ENCODE results near the gene C17orf67. TPM values are rescaled to one million over a fixed set of nuclear protein-coding genes. Genes with fewer than 3 reads are reported as not detected.

Gene C17orf67
- total and polyA plus RNA-seq, 2 of the 8 experiments (the other 6 are each of a cell fraction or from before 2014, with no cell fraction given): 0.67 to 2.2 TPM

- H3K23ac ChIP-seq (ENCODE audit: insufficient read length): no peak overlapping the region
- H2BK120ac ChIP-seq (replicated peaks; ENCODE audit: low read depth, low read length): no peak overlapping the region
- peaks cover 0 to 6% (median 4%) of the 10 kb centered on the region in 4 experiments; a peak in 5 of 7 replicates for H3K4me1 ChIP-seq (replicated peaks in 1 of 4; ENCODE audit: control insufficient read depth in 3 of 4, insufficient read depth in 4 of 4, low read length in 3 of 4)
- H4K8ac ChIP-seq (ENCODE audit: extremely low read depth, insufficient read depth, low read length): no peak overlapping the region
- H3K27me3 ChIP-seq (replicated peaks in 1 of 4; ENCODE audit: control insufficient read depth in 3 of 4, extremely low read depth in 1 of 4, insufficient read depth in 3 of 4, low read length in 3 of 4): peaks cover 0 to 8% (median 4%) of the 10 kb centered on the region in 4 experiments; a peak in 5 of 7 replicates
- H3K9ac ChIP-seq (replicated peaks in 1 of 4; ENCODE audit: extremely low read depth in 1 of 4, low read depth in 3 of 4, low read length in 3 of 4): no peak overlapping the region
- H3K27ac ChIP-seq (ENCODE audit: low read depth, low read length): no peak overlapping the region
- no peak overlapping the region for H2AK5ac ChIP-seq (ENCODE audit: low read depth, low read length)
- no peak overlapping the region for H4K5ac ChIP-seq (ENCODE audit: insufficient read length, low read depth, low read length)
- CTCF ChIA-PET (ENCODE audit: partially characterized antibody): no interaction called here
- no peak overlapping the region for H3K56ac ChIP-seq (replicated peaks; ENCODE audit: insufficient read length, low read depth, low read length)
- no peak overlapping the region for H3K4me3 ChIP-seq (ENCODE audit: extremely low read depth in 1 of 4, insufficient read depth in 2 of 4, low read depth in 3 of 4, low read length in 4 of 4)
- H4K91ac ChIP-seq (replicated peaks; ENCODE audit: insufficient read length, low read length): no peak overlapping the region
- no peak overlapping the region for H3K14ac ChIP-seq (ENCODE audit: insufficient read length)
- H4K20me1 ChIP-seq (replicated peaks in 1 of 2; ENCODE audit: control insufficient read depth in 1 of 2, insufficient read depth in 2 of 2, low read length in 2 of 2): peaks cover 0 to 2% of the 10 kb centered on the region in 2 experiments
- H3K23me2 ChIP-seq (ENCODE audit: low read depth, low read length): peaks cover 10% of the 10 kb centered on the region
- H2BK12ac ChIP-seq (ENCODE audit: low read depth, low read length): no peak overlapping the region
- no peak overlapping the region for H2BK15ac ChIP-seq (ENCODE audit: low read length)
- POLR2A ChIA-PET (ENCODE audit: partially characterized antibody): no interaction called here
- no peak overlapping the region for H3K18ac ChIP-seq (ENCODE audit: extremely low read depth, low read length)
- TF ChIP-seq EP300 (IDR thresholded peaks at IDR 0.05; ENCODE audit: borderline replicate concordance in 1 of 2, low read depth in 2 of 2, low read length in 2 of 2) (no peak), SP4 (IDR thresholded peaks at IDR 0.05; ENCODE audit: low read length) (no peak)
- no peak for FAIRE-seq
- 0 out of 8 replicates have a peak, but pooled peaks cover 0 to 3% (median 0%) of the 10 kb centered on the region in 4 experiments for H3K36me3 ChIP-seq (ENCODE audit: control insufficient read depth in 2 of 4, insufficient read depth in 4 of 4, low read length in 3 of 4)
- no peak overlapping the region for H2AFZ ChIP-seq (ENCODE audit: low read length)
- H2BK5ac ChIP-seq (ENCODE audit: low read depth, low read length): no peak overlapping the region
- WGBS, 2 experiments (ENCODE audit: extremely low coverage in 1 of 2, insufficient coverage in 1 of 2, insufficient read length in 1 of 2, insufficient replicate concordance in 2 of 2, low coverage in 1 of 2, low lambda C conversion rate in 2 of 2, missing lambda C conversion rate in 1 of 2): 91% methylated on average over 3 of the region's 3 CpGs; no CpG with 5 or more reads in 1 of the 2 experiments
- no peaks in the 10 kb centered on the region for H3K9me3 ChIP-seq (ENCODE audit: insufficient read depth in 2 of 2, low read depth in 1 of 2, low read length in 1 of 2)
- no peak overlapping the region for H2BK20ac ChIP-seq (ENCODE audit: low read length)
- H3K4ac ChIP-seq (replicated peaks; ENCODE audit: insufficient read length, low read depth, low read length): no peak overlapping the region
- no peak for DNase-seq (ENCODE audit: low read depth in 1 of 2, low spot score in 2 of 2)
- H3K79me1 ChIP-seq (ENCODE audit: low read depth, low read length): no peaks in the 10 kb centered on the region
- H3K79me2 ChIP-seq (ENCODE audit: control insufficient read depth in 1 of 2, insufficient read depth in 2 of 2, low read length in 2 of 2): peaks cover 0 to 3% of the 10 kb centered on the region in 2 experiments; a peak in 1 of 4 replicates
- H3K4me2 ChIP-seq (ENCODE audit: insufficient read depth in 1 of 2, low read depth in 2 of 2, low read length in 2 of 2): no peak overlapping the region
Observed at GRCh38 chr17:56838687-56839086, 5.0 kb upstream of the C17orf67 start.

Data from H1 (cell line).